Osteocyte (in vitro differentiated cells): ENCODE results near the gene SRGAP3. TPM values are rescaled to one million over a fixed set of nuclear protein-coding genes. Genes with fewer than 3 reads are reported as not detected.

Experiments used
- DNase-seq: peaks from one replicate; pipeline ENCODE4 v3.0.0; 2021; ENCODE audit warnings: mixed read lengths; ENCODE audit not compliant: unreplicated experiment; ENCODE audit errors: extremely low spot score
- H3K27ac Mint-ChIP-seq: one replicate; pipeline ENCODE4 v1.8.0; 2021; ENCODE audit warnings: mild to moderate bottlenecking, mixed read lengths; ENCODE audit not compliant: unreplicated experiment
- H3K27me3 Mint-ChIP-seq: one replicate; pipeline ENCODE4 v1.8.0; 2021; ENCODE audit warnings: mixed read lengths; ENCODE audit not compliant: unreplicated experiment
- H3K36me3 Mint-ChIP-seq: one replicate; pipeline ENCODE4 v1.8.0; 2021; ENCODE audit warnings: mixed read lengths; ENCODE audit not compliant: unreplicated experiment
- H3K4me1 Mint-ChIP-seq: one replicate; pipeline ENCODE4 v1.8.0; 2021; ENCODE audit warnings: mixed read lengths; ENCODE audit not compliant: unreplicated experiment
- H3K4me3 Mint-ChIP-seq: one replicate; pipeline ENCODE4 v1.8.0; 2021; ENCODE audit warnings: mild to moderate bottlenecking, moderate library complexity, mixed read lengths; ENCODE audit not compliant: unreplicated experiment
- H3K9me3 Mint-ChIP-seq: one replicate; pipeline ENCODE4 v1.8.0; 2021; ENCODE audit warnings: mixed read lengths; ENCODE audit not compliant: unreplicated experiment
- total RNA-seq: library from RNA; stranded (reverse); gene quantifications from 2 replicates; pipeline ENCODE4 v1.2.1, GENCODE V29; 2021
- TF ChIP-seq, protein P1 (sequence below): fragments of 200-600 bp; sonication (generic); IDR thresholded peaks from 2 replicates; pipeline ENCODE4 v1.5.0; 2021; ENCODE audit warnings: antibody characterized with exemption, mild to moderate bottlenecking, moderate library complexity

Gene SRGAP3
- total RNA-seq, 1 donor from 2014 or later = 2.6 TPM

DNA sequence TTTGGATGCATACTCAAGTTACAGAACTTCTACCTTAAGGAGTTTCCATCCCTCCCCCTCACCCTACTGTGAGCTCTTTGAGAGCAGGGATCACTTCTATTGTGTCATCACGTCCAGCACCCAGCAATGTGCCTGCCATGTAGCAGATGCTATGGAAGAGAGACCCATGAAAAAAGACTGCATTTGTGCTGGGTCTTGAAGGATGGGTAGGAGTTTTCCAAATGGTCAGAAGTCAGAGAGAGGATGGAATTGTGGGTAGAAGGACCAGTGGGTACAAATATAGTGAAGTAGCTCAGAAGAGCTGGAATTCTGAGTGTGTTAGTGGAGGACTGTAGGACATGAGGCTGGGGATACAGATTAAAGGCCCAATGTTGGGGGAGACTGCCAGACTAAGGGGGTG, 141.7 kb downstream of the SRGAP3 start:
- H3K27ac Mint-ChIP-seq = no peak overlapping the region
- peaks cover 11% of the 10 kb centered on the region for H3K27me3 Mint-ChIP-seq
- no peak for DNase-seq
- no peaks in the 10 kb centered on the region for H3K4me1 Mint-ChIP-seq
- no peaks in the 10 kb centered on the region for H3K36me3 Mint-ChIP-seq
- H3K9me3 Mint-ChIP-seq = no peaks in the 10 kb centered on the region
- H3K4me3 Mint-ChIP-seq = no peak overlapping the region
- TF ChIP-seq, protein P1, sequence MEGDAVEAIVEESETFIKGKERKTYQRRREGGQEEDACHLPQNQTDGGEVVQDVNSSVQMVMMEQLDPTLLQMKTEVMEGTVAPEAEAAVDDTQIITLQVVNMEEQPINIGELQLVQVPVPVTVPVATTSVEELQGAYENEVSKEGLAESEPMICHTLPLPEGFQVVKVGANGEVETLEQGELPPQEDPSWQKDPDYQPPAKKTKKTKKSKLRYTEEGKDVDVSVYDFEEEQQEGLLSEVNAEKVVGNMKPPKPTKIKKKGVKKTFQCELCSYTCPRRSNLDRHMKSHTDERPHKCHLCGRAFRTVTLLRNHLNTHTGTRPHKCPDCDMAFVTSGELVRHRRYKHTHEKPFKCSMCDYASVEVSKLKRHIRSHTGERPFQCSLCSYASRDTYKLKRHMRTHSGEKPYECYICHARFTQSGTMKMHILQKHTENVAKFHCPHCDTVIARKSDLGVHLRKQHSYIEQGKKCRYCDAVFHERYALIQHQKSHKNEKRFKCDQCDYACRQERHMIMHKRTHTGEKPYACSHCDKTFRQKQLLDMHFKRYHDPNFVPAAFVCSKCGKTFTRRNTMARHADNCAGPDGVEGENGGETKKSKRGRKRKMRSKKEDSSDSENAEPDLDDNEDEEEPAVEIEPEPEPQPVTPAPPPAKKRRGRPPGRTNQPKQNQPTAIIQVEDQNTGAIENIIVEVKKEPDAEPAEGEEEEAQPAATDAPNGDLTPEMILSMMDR = no peak

DNA sequence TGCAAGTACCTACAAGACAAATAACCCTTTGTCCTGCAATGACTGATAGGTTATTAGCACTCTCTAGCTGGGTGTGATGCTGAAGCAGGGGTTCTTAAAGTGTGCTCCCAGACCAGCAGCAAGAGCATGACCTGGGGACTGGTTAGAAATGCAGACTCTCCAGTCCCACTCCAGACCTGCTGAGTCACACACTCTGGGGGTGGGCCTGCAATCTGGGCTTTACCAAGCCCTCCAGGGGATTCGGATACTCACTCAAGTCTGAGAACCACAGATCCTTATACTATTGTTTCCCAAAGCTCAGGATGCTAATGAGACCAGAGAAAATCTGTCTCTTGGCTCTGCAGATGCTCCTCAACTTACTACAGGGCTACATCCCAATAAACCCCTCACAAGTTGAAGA, 144.0 kb downstream of the SRGAP3 start:
- H3K4me3 Mint-ChIP-seq = no peak overlapping the region
- DNase-seq = no peak
- no peaks in the 10 kb centered on the region for H3K36me3 Mint-ChIP-seq
- H3K27me3 Mint-ChIP-seq = peaks cover 14% of the 10 kb centered on the region
- no peak overlapping the region for H3K27ac Mint-ChIP-seq
- no peaks in the 10 kb centered on the region for H3K9me3 Mint-ChIP-seq
- no peaks in the 10 kb centered on the region for H3K4me1 Mint-ChIP-seq
- TF ChIP-seq, protein P1 = no peak

DNA sequence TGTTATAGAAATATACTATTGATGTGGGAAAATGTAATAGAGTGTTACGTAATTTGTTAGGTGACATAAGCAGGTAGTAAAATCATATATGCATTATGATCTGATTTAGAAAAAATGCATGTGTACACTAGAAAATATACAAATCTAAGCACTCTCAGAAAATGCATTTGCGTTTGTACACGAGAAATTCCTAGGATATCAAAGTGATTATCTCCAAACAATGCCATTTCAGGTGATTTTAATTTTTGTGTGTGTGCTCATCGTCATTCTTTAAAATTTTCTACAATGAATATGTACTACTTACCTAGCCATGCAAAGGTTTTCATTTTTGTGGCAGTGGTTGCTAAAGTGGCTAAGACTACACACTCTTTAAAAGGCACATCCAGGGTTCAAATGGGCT, 145.3 kb downstream of the SRGAP3 start:
- Mint-ChIP-seq H3K27ac (no peak overlapping the region), H3K27me3 (peaks cover 13% of the 10 kb centered on the region), H3K9me3 (no peaks in the 10 kb centered on the region), H3K4me3 (no peak overlapping the region), H3K4me1 (no peaks in the 10 kb centered on the region), H3K36me3 (no peaks in the 10 kb centered on the region)
- TF ChIP-seq, protein P1 = no peak
- no peak for DNase-seq

DNA sequence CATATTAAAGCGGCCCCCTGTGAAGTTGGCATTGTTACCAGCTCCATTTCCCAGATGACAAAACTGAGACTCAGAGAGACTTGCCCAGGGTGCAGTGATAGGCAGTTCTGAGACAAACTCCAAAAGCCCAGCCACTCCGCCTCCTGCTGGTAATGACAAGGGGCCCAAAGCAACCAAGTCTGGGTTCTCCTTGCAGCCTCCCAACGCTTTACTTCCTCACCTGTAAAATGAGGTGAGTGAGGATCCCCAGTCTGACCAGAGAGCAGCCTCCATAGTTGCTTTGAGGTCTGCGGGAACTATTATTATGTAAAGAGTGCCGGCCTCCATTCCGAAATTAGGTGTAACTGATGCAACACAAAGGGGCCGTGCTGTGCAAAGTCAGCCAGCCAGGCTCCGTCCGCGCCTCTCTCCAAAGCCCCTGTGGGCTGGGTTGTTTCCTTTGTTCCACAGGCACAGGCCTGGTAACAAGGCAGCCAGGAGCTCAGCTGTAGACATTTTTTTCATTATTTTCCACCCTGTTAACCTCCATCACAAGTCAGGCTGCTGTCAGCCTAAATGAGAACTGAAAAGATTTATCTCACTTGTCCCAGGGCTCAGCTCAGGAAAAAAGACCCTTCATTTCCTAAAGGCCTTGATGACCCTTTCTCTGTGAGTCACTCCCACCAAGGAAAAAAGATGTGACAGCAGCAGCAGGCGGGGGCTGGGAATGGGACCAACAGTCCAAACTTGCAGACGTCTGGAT, 147.0 kb downstream of the SRGAP3 start:
- no peaks in the 10 kb centered on the region for H3K4me1 Mint-ChIP-seq
- no peaks in the 10 kb centered on the region for H3K9me3 Mint-ChIP-seq
- TF ChIP-seq, protein P1 = no peak
- no peak overlapping the region for H3K27ac Mint-ChIP-seq
- H3K36me3 Mint-ChIP-seq = no peaks in the 10 kb centered on the region
- no peak overlapping the region for H3K4me3 Mint-ChIP-seq
- peaks cover 5% of the 10 kb centered on the region for H3K27me3 Mint-ChIP-seq
- DNase-seq = no peak

DNA sequence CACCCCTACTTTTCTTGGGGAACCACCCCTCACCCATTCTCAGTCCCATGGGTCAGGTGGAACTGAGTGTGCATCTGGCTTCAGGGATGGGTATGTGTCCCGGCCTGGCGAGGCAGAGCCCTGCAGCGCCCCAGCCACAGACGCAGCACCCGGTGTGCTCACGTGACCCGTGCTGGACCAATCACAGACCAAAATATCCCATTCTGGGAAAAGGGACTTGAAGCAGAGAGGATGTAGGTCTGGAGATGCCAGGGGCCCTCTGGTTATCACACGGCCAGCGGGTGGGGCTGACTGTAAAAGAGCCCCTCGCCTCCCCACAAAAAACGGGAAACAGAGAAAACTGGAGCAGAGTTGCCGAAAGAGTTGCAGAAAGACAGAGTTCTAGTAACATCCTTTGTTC, 148.2 kb downstream of the SRGAP3 start:
- Mint-ChIP-seq H3K27me3 (peaks cover 8% of the 10 kb centered on the region), H3K27ac (no peak overlapping the region), H3K36me3 (no peaks in the 10 kb centered on the region), H3K4me3 (no peak overlapping the region), H3K9me3 (no peaks in the 10 kb centered on the region), H3K4me1 (no peaks in the 10 kb centered on the region)
- TF ChIP-seq, protein P1 = no peak
- DNase-seq = no peak
